ENCODE results near the gene CD99.

- TF ChIP-seq YY1 (IDR thresholded peaks at IDR 0.05; ENCODE audit: insufficient read depth, insufficient read length) (no peak), ZNF274 (IDR thresholded peaks at IDR 0.05; ENCODE audit: low read depth, low read length) (no peak)
These were observed 14.1 kb downstream of the CD99 start for GRCh38 chrX:2705046-2705832.
